IMR-90 (cell line): ENCODE results near the gene OR3A3. TPM values are rescaled to one million over a fixed set of nuclear protein-coding genes. Genes with fewer than 3 reads are reported as not detected.

Source experiments
- ATAC-seq: fragments of 200-7000 bp; cut with Tn5 transposase; 2 replicates; pipeline ENCODE4 v1.9.1; 2020; ENCODE audit warnings: low read depth, mild to moderate bottlenecking, moderate library complexity
- BruUV-seq: library from RNA; stranded (reverse); fragments of 400-500 nt; replicated peaks from 2 replicates; lab custom pipeline; 2021; lab: Mats Ljungman, UMichigan
- CTCF ChIA-PET: fragments of 300-600 bp; formaldehyde crosslinking; extraction: SDS; loops from one replicate; lab custom pipeline; 2021; ENCODE audit warnings: antibody characterized with exemption; lab: Yijun Ruan, JAX
- POLR2A ChIA-PET: fragments of 300-600 bp; sonication (Branson Sonifier 250); formaldehyde crosslinking; loops from one replicate; lab custom pipeline; 2022; ENCODE audit warnings: antibody characterized with exemption; ENCODE audit not compliant: unreplicated experiment; lab: Charles Lee
- DNase-seq: peaks from one replicate; pipeline ENCODE4 v3.0.0; 2013
- H2AFZ ChIP-seq: replicated peaks from 2 replicates; pipeline ENCODE3; 2013; ENCODE audit warnings: low read length, mild to moderate bottlenecking; ENCODE audit not compliant: poor library complexity
- H2AK5ac ChIP-seq: 2 replicates; pipeline ENCODE4 v1.6.1; 2013; ENCODE audit warnings: low read depth, low read length, inconsistent platforms
- H2AK9ac ChIP-seq: replicated peaks from 2 replicates; pipeline ENCODE3; 2013; ENCODE audit warnings: mild to moderate bottlenecking, low read depth, low read length, moderate library complexity; ENCODE audit not compliant: poor library complexity
- H2BK120ac ChIP-seq: 2 replicates; pipeline ENCODE4 v1.6.1; 2013; ENCODE audit warnings: low read depth, low read length, inconsistent platforms
- H2BK15ac ChIP-seq: 3 replicates; pipeline ENCODE4 v1.6.1; 2013; ENCODE audit warnings: low read depth, low read length, inconsistent platforms
- H2BK20ac ChIP-seq: 2 replicates; pipeline ENCODE4 v1.6.1; 2013; ENCODE audit warnings: low read depth, mild to moderate bottlenecking, inconsistent platforms, low read length, moderate library complexity
- H2BK5ac ChIP-seq: 2 replicates; pipeline ENCODE4 v1.6.1; 2013; ENCODE audit warnings: mild to moderate bottlenecking, low read depth, low read length, inconsistent platforms; ENCODE audit not compliant: poor library complexity, severe bottlenecking
- H3K14ac ChIP-seq: replicated peaks from 2 replicates; pipeline ENCODE4 v1.6.1; 2013; ENCODE audit warnings: low read depth, low read length, inconsistent platforms
- H3K18ac ChIP-seq: 2 replicates; pipeline ENCODE4 v1.6.1; 2013; ENCODE audit warnings: low read depth, low read length, control low read depth
- H3K23ac ChIP-seq: 2 replicates; pipeline ENCODE4 v1.6.1; 2013; ENCODE audit warnings: low read depth, low read length, inconsistent platforms
- H3K27ac ChIP-seq: 2 replicates; pipeline ENCODE4 v1.5.1; 2013; ENCODE audit warnings: mild to moderate bottlenecking, control low read depth, low read length; ENCODE audit not compliant: insufficient read depth
- H3K27me3 ChIP-seq: 2 replicates; pipeline ENCODE4 v1.6.1; 2013; ENCODE audit warnings: low read length; ENCODE audit not compliant: control insufficient read depth, insufficient read depth
- H3K36me3 ChIP-seq: 2 replicates; pipeline ENCODE4 v1.6.1; 2013; ENCODE audit warnings: low read length, mixed read lengths; ENCODE audit not compliant: control insufficient read depth, insufficient read depth
- H3K4ac ChIP-seq: 2 replicates; pipeline ENCODE4 v1.6.1; 2013; ENCODE audit warnings: low read depth, low read length, inconsistent platforms
- H3K4me1 ChIP-seq: 2 replicates; pipeline ENCODE4 v1.6.1; 2013; ENCODE audit warnings: low read length, mixed read lengths; ENCODE audit not compliant: control insufficient read depth, insufficient read depth
- H3K4me2 ChIP-seq: 2 replicates; pipeline ENCODE4 v1.6.1; 2013; ENCODE audit warnings: low read depth, mild to moderate bottlenecking, control low read depth, low read length, moderate library complexity
- H3K4me3 ChIP-seq: 2 replicates; pipeline ENCODE4 v1.5.1; 2013; ENCODE audit warnings: low read depth, mild to moderate bottlenecking, control low read depth, low read length, moderate library complexity; ENCODE audit not compliant: insufficient read depth
- H3K56ac ChIP-seq: 2 replicates; pipeline ENCODE4 v1.6.1; 2013; ENCODE audit warnings: low read length, inconsistent platforms; ENCODE audit not compliant: insufficient read depth; ENCODE audit errors: extremely low read depth
- H3K79me1 ChIP-seq, 2 experiments: 2 replicates each; pipeline ENCODE4 v1.6.1; 2013; ENCODE audit warnings: low read length in 2 of 2, inconsistent platforms in 1 of 2, low read depth in 1 of 2
- H3K9ac ChIP-seq: 2 replicates; pipeline ENCODE4 v1.6.1; 2013; ENCODE audit warnings: low read depth, low read length, control low read depth
- H3K9me1 ChIP-seq: 2 replicates; pipeline ENCODE4 v1.6.1; 2013; ENCODE audit warnings: low read length, inconsistent platforms; ENCODE audit not compliant: insufficient read depth
- H3K9me3 ChIP-seq: 2 replicates; pipeline ENCODE4 v1.6.1; 2013; ENCODE audit warnings: low read length; ENCODE audit not compliant: control insufficient read depth, insufficient read depth
- H4K20me1 ChIP-seq: 2 replicates; pipeline ENCODE4 v1.6.1; 2013; ENCODE audit warnings: low read length, inconsistent platforms; ENCODE audit not compliant: insufficient read depth
- H4K5ac ChIP-seq: 2 replicates; pipeline ENCODE4 v1.6.1; 2013; ENCODE audit warnings: mild to moderate bottlenecking, low read depth, low read length, control low read depth
- H4K8ac ChIP-seq, 2 experiments: 2 replicates each; pipeline ENCODE4 v1.6.1; 2013; ENCODE audit warnings: low read depth in 2 of 2, low read length in 2 of 2, control low read depth in 1 of 2, inconsistent platforms in 1 of 2
- H4K91ac ChIP-seq: 2 replicates; pipeline ENCODE4 v1.6.1; 2013; ENCODE audit warnings: low read depth, low read length, inconsistent platforms; ENCODE audit not compliant: insufficient read depth
- BHLHE40 ChIP-seq: fragments of 150-350 bp; IDR thresholded peaks from 2 replicates; pipeline ENCODE4 v1.6.1; 2016; ENCODE audit warnings: mild to moderate bottlenecking, low read depth, low read length
- CEBPB ChIP-seq: IDR thresholded peaks from 2 replicates; pipeline ENCODE4 v1.6.1; 2012; ENCODE audit warnings: low read depth, low read length, improper control_type of control experiment
- CTCF ChIP-seq: conservative IDR thresholded peaks from 2 replicates; pipeline ENCODE4 v1.5.1; 2012; ENCODE audit warnings: mild to moderate bottlenecking, low read depth, low read length, improper control_type of control experiment
- FOS ChIP-seq: fragments of 150-350 bp; IDR thresholded peaks from 2 replicates; pipeline ENCODE4 v1.6.1; 2016; ENCODE audit warnings: low read depth, low read length
- MAZ ChIP-seq: IDR thresholded peaks from 2 replicates; pipeline ENCODE4 v1.6.1; 2012; ENCODE audit warnings: low read depth, mild to moderate bottlenecking, low read length, improper control_type of control experiment, moderate library complexity, borderline replicate concordance
- POLR2A ChIP-seq: IDR thresholded peaks from 2 replicates; pipeline ENCODE4 v1.6.1; 2012; ENCODE audit warnings: mild to moderate bottlenecking, low read depth, low read length
- RAD21 ChIP-seq: IDR thresholded peaks from 2 replicates; pipeline ENCODE4 v1.6.1; 2012; ENCODE audit warnings: low read length, improper control_type of control experiment
- RFX5 ChIP-seq: IDR thresholded peaks from 2 replicates; pipeline ENCODE4 v1.8.0; 2012; ENCODE audit warnings: low read depth, mild to moderate bottlenecking, low read length, moderate library complexity
- SMC3 ChIP-seq: fragments of 150-350 bp; IDR thresholded peaks from 2 replicates; pipeline ENCODE4 v1.6.1; 2016; ENCODE audit warnings: low read depth, mild to moderate bottlenecking, antibody characterized with exemption, low read length, moderate library complexity
- USF2 ChIP-seq: fragments of 150-350 bp; IDR thresholded peaks from 2 replicates; pipeline ENCODE4 v1.6.1; 2017; ENCODE audit warnings: mild to moderate bottlenecking, antibody characterized with exemption, low read length, low read depth
- WGBS, 2 experiments: methylation state at CpG; one replicate each; pipeline versions ENCODE4 v1.1.5 to v1.1.7; 2013; ENCODE audit warnings: missing lambda C conversion rate in 2 of 2; ENCODE audit not compliant: insufficient read length in 1 of 2; ENCODE audit errors: extremely low coverage in 2 of 2; 5-methylcytosine and 5-hydroxymethylcytosine counted together
- dilution Hi-C: fragments of 300-500 bp; cut with HindIII; formaldehyde crosslinking; loops from one replicate; pipeline ENCODE4 v1.14.3; 2018; ENCODE audit warnings: low sequenced_read_pairs; ENCODE audit not compliant: unreplicated experiment
- in situ Hi-C: fragments of 300-500 bp; cut with MboI; formaldehyde crosslinking; loops from 3 replicates; pipeline ENCODE4 v1.14.3; 2019; ENCODE audit warnings: low sequenced_read_pairs, inconsistent platforms, mixed read lengths
- intact Hi-C: fragments of 100-400 bp; cut with micrococcal nuclease; formaldehyde crosslinking; loops from 2 replicates; pipeline ENCODE4 v1.10.0; 2022
- polyA plus RNA-seq, 3 experiments: library from polyadenylated mRNA; depleted of rRNA; stranded (reverse); fragments of >200 nt; gene quantifications; 2 replicates each; pipeline ENCODE4 v1.2.3, GENCODE V29; 2012; ENCODE audit warnings: low replicate concordance in 1 of 3
- total RNA-seq: library from RNA; depleted of rRNA; stranded (reverse); fragments of >200 nt; gene quantifications from 2 replicates; pipeline ENCODE4 v1.2.3, GENCODE V29; 2012

OR3A3 gene
- total and polyA plus RNA-seq, 2 of the 4 experiments (the other 2 are of a cell fraction): not detected

- POLR2A ChIA-PET: no interaction called here
Measured at GRCh38 chr17:3378321-3378720, 32.8 kb upstream of the OR3A3 start.

More at GRCh38 chr17:3378321-3378720, 32.8 kb upstream of the OR3A3 start:
- Histone ChIP-seq H3K9me3 (peaks cover 33% of the 10 kb centered on the region), H2AK9ac (no peak overlapping the region), H2BK15ac (no peak overlapping the region), H2AFZ (no peak overlapping the region), H4K20me1 (no peaks in the 10 kb centered on the region), H2AK5ac (no peak overlapping the region), H3K9me1 (no peaks in the 10 kb centered on the region), H3K4me3 (no peak overlapping the region), H2BK5ac (no peak overlapping the region), H3K56ac (no peak overlapping the region), H3K36me3 (no peaks in the 10 kb centered on the region), H4K8ac (no peak overlapping the region), H2BK20ac (no peak overlapping the region), H3K79me1 (no peaks in the 10 kb centered on the region), H3K14ac (no peak overlapping the region), H2BK120ac (no peak overlapping the region), H4K91ac (no peak overlapping the region), H3K4me1 (no peaks in the 10 kb centered on the region), H3K4ac (no peak overlapping the region), H4K5ac (no peak overlapping the region), H3K23ac (no peak overlapping the region), H3K9ac (no peak overlapping the region), H3K27ac (no peak overlapping the region), H3K18ac (no peak overlapping the region), H3K27me3 (no peaks in the 10 kb centered on the region), H3K4me2 (no peak overlapping the region)
- no TSS peak for BruUV-seq
- TF ChIP-seq RFX5: no peak
- no peak for TF ChIP-seq MAZ
- no peak for TF ChIP-seq CEBPB
- no peak for TF ChIP-seq BHLHE40
- TF ChIP-seq POLR2A: no peak
- TF ChIP-seq SMC3: no peak
- no peak for TF ChIP-seq CTCF
- no peak for TF ChIP-seq FOS
- no peak for TF ChIP-seq RAD21
- TF ChIP-seq USF2: no peak
- intact Hi-C loops: no loop called here
- ATAC-seq: no peak
- CTCF ChIA-PET: no interaction called here
- in situ Hi-C loops: no loop called here
- WGBS, 2 experiments: 20% methylated on average over 2 of the region's 8 CpGs; no CpG with 5 or more reads in 1 of the 2 experiments
- no peak for DNase-seq
- dilution Hi-C loops: no loop called here
